Peyer's patch (tissue), 4 donors: Measurements from ENCODE around the gene OGDHL. TPM values are rescaled to one million over a fixed set of nuclear protein-coding genes. Genes with fewer than 3 reads are reported as not detected.
"Not testable (repeated sequence)": the region's sequence is repeated elsewhere in the genome, so short reads cannot be mapped to it uniquely, and the experiment has no call there.

ENCODE experiments used
- DNase-seq, 3 donors: peaks; one replicate each; pipeline ENCODE4 v3.0.0-alpha.2; 2017 to 2019
- H3K27ac ChIP-seq, 4 donors: fragments of 200-600 bp; sonication (generic); one replicate each; pipeline ENCODE4 v1.5.1; 2016 to 2019
- H3K27me3 ChIP-seq, 2 donors: fragments of 200-600 bp; sonication (generic); one replicate each; pipeline ENCODE4 v1.5.1; 2019
- H3K36me3 ChIP-seq, 3 donors: fragments of 200-600 bp; sonication (generic); one replicate each; pipeline ENCODE4 v1.5.1; 2016 to 2019
- H3K4me1 ChIP-seq, 4 donors: fragments of 200-600 bp; sonication (generic); one replicate each; pipeline ENCODE4 v1.5.1; 2016 to 2019
- H3K4me3 ChIP-seq, 4 donors: fragments of 200-600 bp; sonication (generic); 1 replicate in 3 of 4; 2 replicates in 1 of 4; pipeline ENCODE4 v1.5.1; 2016 to 2019; ENCODE audit warnings: mild to moderate bottlenecking in 1 of 4
- H3K9me3 ChIP-seq, 4 donors: fragments of 200-600 bp; sonication (generic); one replicate each; pipeline ENCODE4 v1.5.1; 2016 to 2019; ENCODE audit warnings: mild to moderate bottlenecking in 1 of 4
- CTCF ChIP-seq, 6 experiments: fragments of 450-650 bp in 4 of 6; fragments of 200-600 bp in 2 of 6; sonication (generic) in 1 of 6; IDR thresholded peaks; one replicate each; pipeline ENCODE4 v1.5.1; 2017 to 2019; ENCODE audit warnings: antibody characterized with exemption in 6 of 6, mild to moderate bottlenecking in 3 of 6, moderate library complexity in 1 of 6
- POLR2A ChIP-seq, 2 donors: fragments of 450-650 bp; IDR thresholded peaks; one replicate each; pipeline ENCODE4 v1.5.1; 2017; ENCODE audit warnings: antibody characterized with exemption in 2 of 2, mild to moderate bottlenecking in 2 of 2, moderate library complexity in 2 of 2
- total RNA-seq, 4 donors: library from RNA; depleted of rRNA; stranded (reverse); fragments of >200 nt; gene quantifications; one replicate each; pipeline ENCODE4 v1.1.0, GENCODE V29; 2016

Gene OGDHL
- total RNA-seq, 4 donors from 2014 or later: 1.7 to 4.3 (median 3.0) TPM

- Histone ChIP-seq H3K27ac (no peak overlapping the region), H3K27me3 (no peaks in the 10 kb centered on the region), H3K4me1 (no peaks in the 10 kb centered on the region), H3K9me3 (peaks cover 0 to 9% (median 0%) of the 10 kb centered on the region in 4 donors), H3K36me3 (no peaks in the 10 kb centered on the region), H3K4me3 (no peak overlapping the region)
- TF ChIP-seq POLR2A (IDR thresholded peaks at IDR 0.05) (no peak), CTCF (IDR thresholded peaks at IDR 0.05) (no peak)
- no peak for DNase-seq
Measured at GRCh38 chr10:49726593-49726992, 35.5 kb downstream of the OGDHL start.

GRCh38 chr10:49715157-49715556, 47.0 kb downstream of the OGDHL start:
- not testable (repeated sequence) for H3K27ac ChIP-seq, H3K4me3 ChIP-seq, H3K9me3 ChIP-seq, H3K36me3 ChIP-seq, H3K4me1 ChIP-seq, DNase-seq, H3K27me3 ChIP-seq

- no peak for DNase-seq
- Histone ChIP-seq H3K27me3 (no peaks in the 10 kb centered on the region), H3K4me3 (no peak overlapping the region), H3K4me1 (no peaks in the 10 kb centered on the region), H3K36me3 (no peaks in the 10 kb centered on the region), H3K27ac (no peak overlapping the region), H3K9me3 (no peaks in the 10 kb centered on the region)
- TF ChIP-seq POLR2A (IDR thresholded peaks at IDR 0.05): no peak
- no peak for TF ChIP-seq CTCF (IDR thresholded peaks at IDR 0.05)
Measured at GRCh38 chr10:49713266-49713665, 48.9 kb downstream of the OGDHL start.

- TF ChIP-seq CTCF (IDR thresholded peaks at IDR 0.05) (no peak), POLR2A (IDR thresholded peaks at IDR 0.05) (no peak)
- Histone ChIP-seq H3K9me3 (no peaks in the 10 kb centered on the region), H3K4me3 (no peak overlapping the region), H3K27me3 (no peaks in the 10 kb centered on the region), H3K36me3 (no peaks in the 10 kb centered on the region), H3K4me1 (no peaks in the 10 kb centered on the region), H3K27ac (no peak overlapping the region)
- DNase-seq: no peak
Measured at GRCh38 chr10:49711481-49711880, 50.6 kb downstream of the OGDHL start.

- H3K4me1 ChIP-seq: no peaks in the 10 kb centered on the region
Measured at GRCh38 chr10:49710966-49711365, 51.2 kb downstream of the OGDHL start.

GRCh38 chr10:49709934-49710333, 52.2 kb downstream of the OGDHL start:
- H3K4me1 ChIP-seq: no peaks in the 10 kb centered on the region
- no peak overlapping the region for H3K27ac ChIP-seq
- no peaks in the 10 kb centered on the region for H3K9me3 ChIP-seq
- H3K27me3 ChIP-seq: no peaks in the 10 kb centered on the region
- H3K36me3 ChIP-seq: no peaks in the 10 kb centered on the region
- DNase-seq: no peak
- TF ChIP-seq CTCF (IDR thresholded peaks at IDR 0.05): no peak
- TF ChIP-seq POLR2A (IDR thresholded peaks at IDR 0.05): no peak
- no peak overlapping the region for H3K4me3 ChIP-seq

More at GRCh38 chr10:49710966-49711365, 51.2 kb downstream of the OGDHL start:
- Histone ChIP-seq H3K9me3 (no peaks in the 10 kb centered on the region), H3K4me3 (no peak overlapping the region), H3K27ac (no peak overlapping the region), H3K27me3 (no peaks in the 10 kb centered on the region), H3K36me3 (no peaks in the 10 kb centered on the region)
- TF ChIP-seq CTCF (IDR thresholded peaks at IDR 0.05) (no peak), POLR2A (IDR thresholded peaks at IDR 0.05) (no peak)
- no peak for DNase-seq
